HFF-Myc (cell line): ENCODE measurements around the gene F2RL1.
"Not testable (repeated sequence)": the region's sequence is repeated elsewhere in the genome, so short reads cannot be mapped to it uniquely, and the experiment has no call there.

Experiments
- DNase-seq: peaks from one replicate; pipeline ENCODE4 v3.0.0-alpha.2; 2011; ENCODE audit warnings: low read depth; ENCODE audit errors: extremely low read depth
- H3K4me3 ChIP-seq: replicated peaks from 2 replicates; pipeline ENCODE4 v1.5.1; 2011; ENCODE audit warnings: low read depth, mild to moderate bottlenecking, control low read depth, low read length
- TF ChIP-seq, protein P1 (sequence below): IDR thresholded peaks from 2 replicates; pipeline ENCODE4 v1.5.1; 2012; ENCODE audit warnings: mild to moderate bottlenecking, low read depth, low read length, control low read depth; ENCODE audit errors: missing control alignments

The F2RL1 gene

DNA sequence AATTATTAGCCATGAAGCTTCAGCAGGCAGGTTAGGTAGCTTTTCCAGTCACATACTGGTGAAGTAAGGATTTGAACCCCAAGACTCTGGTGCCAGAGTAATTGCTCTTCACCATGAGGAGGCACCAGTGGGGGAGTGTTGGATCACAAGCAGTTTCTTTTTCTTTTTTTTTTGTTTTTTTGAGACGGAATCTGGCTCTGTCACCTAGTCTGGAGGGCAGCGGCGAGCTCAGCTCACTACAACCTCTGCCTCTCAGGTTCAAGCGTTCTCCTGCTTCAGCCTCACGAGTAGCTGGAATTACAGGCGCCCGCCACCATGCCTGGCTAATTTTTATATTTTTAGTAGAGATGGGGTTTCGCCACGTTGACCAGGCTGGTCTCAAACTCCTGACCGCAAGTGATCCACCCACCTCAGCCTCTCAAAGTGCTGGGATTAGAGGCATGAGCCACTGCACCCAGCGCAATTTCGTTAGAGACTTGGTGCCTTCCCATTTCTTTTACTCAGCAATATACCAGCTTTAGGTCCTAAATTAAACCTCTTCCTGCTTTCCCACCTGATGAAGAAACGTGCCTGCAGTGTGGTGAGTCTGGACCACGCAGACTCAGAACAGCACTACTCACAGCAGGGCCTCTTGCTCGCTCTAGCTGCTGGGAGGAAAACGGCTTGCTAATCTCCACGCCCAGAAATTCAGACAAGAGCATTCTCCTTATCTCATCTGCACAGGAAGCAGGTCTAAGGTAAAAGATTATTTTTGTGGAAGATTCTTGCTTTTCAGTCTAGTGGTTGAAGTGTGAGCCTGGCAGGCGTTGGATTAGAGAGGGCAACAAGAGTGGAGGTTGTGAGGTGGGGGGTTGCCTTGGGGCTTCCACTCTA, 30.8 kb downstream of the F2RL1 start, which contains the start of gene S100Z:
Gene S100Z, plus strand, starts transcription at position 596 of the 873 bp plus-strand sequence. CDS start 25,346 bp downstream, outside the sequence.
- TF ChIP-seq, protein P1, sequence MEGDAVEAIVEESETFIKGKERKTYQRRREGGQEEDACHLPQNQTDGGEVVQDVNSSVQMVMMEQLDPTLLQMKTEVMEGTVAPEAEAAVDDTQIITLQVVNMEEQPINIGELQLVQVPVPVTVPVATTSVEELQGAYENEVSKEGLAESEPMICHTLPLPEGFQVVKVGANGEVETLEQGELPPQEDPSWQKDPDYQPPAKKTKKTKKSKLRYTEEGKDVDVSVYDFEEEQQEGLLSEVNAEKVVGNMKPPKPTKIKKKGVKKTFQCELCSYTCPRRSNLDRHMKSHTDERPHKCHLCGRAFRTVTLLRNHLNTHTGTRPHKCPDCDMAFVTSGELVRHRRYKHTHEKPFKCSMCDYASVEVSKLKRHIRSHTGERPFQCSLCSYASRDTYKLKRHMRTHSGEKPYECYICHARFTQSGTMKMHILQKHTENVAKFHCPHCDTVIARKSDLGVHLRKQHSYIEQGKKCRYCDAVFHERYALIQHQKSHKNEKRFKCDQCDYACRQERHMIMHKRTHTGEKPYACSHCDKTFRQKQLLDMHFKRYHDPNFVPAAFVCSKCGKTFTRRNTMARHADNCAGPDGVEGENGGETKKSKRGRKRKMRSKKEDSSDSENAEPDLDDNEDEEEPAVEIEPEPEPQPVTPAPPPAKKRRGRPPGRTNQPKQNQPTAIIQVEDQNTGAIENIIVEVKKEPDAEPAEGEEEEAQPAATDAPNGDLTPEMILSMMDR = no peak
- no peak for DNase-seq
- no peak within 1 kb of the TSS for H3K4me3 ChIP-seq

DNA sequence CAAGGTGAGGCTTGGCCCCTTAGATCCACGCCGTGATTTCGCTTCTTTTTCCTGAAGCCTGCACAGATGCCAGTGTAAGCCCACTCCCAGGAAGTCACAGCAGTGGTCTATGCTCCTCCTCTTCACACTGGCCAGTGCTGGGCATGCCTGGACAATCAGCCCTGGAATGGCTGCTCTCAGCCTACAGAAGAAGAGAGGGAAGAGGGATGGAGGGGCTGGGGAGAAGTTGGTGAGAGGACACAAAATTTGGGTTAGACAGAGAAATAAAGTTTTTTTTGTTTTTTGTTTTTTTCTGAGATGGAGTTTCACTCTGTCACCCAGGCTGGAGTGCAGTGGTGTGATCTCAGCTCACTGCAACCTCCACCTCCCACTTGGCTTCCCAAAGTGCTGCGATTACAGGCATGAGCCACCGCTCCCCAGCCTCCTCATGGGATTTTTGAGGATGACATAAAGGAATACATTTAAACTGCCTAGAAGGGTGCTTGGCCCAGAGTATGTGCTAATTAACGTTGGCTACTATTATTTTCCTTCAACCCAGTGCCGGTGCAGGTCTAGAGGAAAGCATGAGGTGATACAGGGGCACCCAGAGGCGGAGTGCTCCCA, 31.8 kb downstream of the F2RL1 start:
- TF ChIP-seq, protein P1 = no peak
- no peak for DNase-seq
- no peak overlapping the region for H3K4me3 ChIP-seq

- TF ChIP-seq, protein P1 = no peak
- H3K4me3 ChIP-seq = no peak overlapping the region
- no peak for DNase-seq
Measured at GRCh38 chr5:76851728-76852369, 33.0 kb downstream of the F2RL1 start.

DNA sequence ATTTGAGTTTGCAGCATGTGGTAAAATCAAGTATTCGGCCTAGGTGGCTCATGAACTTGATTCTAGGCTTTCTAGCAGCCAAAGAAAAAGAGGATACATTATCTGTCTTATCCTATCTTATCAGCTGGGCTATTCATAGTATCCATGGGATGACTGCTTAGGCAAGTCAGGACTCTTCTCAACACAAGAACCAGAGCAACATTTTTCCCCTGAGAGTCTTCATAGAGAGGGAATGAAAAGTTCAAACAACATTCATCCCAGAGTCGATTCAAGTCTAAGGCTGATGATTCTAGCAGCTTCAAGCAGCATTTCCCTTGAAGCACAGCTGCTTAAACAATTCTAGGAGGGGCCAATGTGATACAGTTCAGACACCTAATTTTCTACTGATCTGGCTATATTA, 33.9 kb downstream of the F2RL1 start:
- no peak overlapping the region for H3K4me3 ChIP-seq
- TF ChIP-seq, protein P1 = no peak
- DNase-seq = no peak

DNA sequence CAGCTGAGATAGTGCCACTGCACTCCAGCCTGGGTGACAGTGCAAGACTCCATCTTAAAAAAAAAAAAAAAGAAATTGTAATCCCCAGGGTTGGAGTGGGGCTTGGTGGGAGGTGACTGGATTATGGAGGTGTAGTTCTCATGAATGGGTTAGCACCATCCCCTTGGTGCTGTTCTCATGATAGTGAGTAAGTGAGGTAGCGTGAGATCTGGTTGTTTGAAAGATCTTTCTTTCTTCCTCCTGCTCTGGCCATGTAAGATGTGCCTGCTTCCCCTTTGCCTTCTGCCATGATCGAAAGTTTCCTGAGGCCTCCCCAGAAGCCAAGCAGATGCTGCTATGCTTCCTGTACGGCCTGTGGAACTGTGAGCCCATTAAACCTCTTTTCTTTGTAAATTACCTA, 34.9 kb downstream of the F2RL1 start:
- not testable (repeated sequence) for H3K4me3 ChIP-seq, DNase-seq

- TF ChIP-seq, protein P1 = no peak
- DNase-seq = no peak
- H3K4me3 ChIP-seq = no peak overlapping the region
Measured at GRCh38 chr5:76854644-76855043, 35.8 kb downstream of the F2RL1 start.

DNA sequence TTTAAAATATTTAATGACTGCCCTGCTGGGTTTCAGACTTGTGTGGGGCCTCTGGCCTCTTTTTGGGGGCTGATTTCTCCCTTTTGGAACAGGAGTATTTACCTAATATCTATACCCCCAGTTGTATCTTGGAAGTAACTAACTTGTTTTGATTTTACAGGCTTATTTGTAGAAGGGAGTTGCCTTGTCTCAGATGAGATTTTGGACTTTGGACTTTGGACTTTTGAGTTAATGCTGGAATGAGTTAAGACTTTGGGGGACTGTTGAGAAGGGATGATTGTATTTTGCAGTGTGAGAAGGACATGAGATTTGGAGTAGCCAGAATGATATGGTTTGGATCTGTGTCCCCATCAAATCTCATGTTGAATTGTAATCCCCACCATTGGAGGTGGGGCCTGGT, 36.7 kb downstream of the F2RL1 start:
- H3K4me3 ChIP-seq, DNase-seq: not testable (repeated sequence)
